Nephron (organoid): ENCODE measurements around the gene PODN.

ENCODE experiments used
- H3K27ac Mint-ChIP-seq, 3 experiments: 2 replicates each; pipeline ENCODE4 v1.8.0; 2020; ENCODE audit warnings: mixed read lengths in 3 of 3, mild to moderate bottlenecking in 2 of 3, moderate library complexity in 1 of 3
- H3K27me3 Mint-ChIP-seq: 2 replicates; pipeline ENCODE4 v1.8.0; 2021; ENCODE audit warnings: low read depth, mild to moderate bottlenecking, moderate library complexity, mixed read lengths
- H3K36me3 Mint-ChIP-seq: 2 replicates; pipeline ENCODE4 v1.8.0; 2020; ENCODE audit warnings: low read depth, mixed read lengths
- H3K4me1 Mint-ChIP-seq: 2 replicates; pipeline ENCODE4 v1.8.0; 2020; ENCODE audit warnings: mixed read lengths
- H3K4me3 Mint-ChIP-seq, 3 experiments: 2 replicates each; pipeline ENCODE4 v1.8.0; 2020; ENCODE audit warnings: mild to moderate bottlenecking in 3 of 3, mixed read lengths in 3 of 3, moderate library complexity in 2 of 3
- H3K9me3 Mint-ChIP-seq: 2 replicates; pipeline ENCODE4 v1.8.0; 2020; ENCODE audit warnings: mixed read lengths
- TF ChIP-seq, protein P1 (sequence below), 3 experiments: fragments of 200-600 bp; sonication (generic); IDR thresholded peaks; one replicate each; pipeline ENCODE4 v1.5.0; 2021; ENCODE audit warnings: antibody characterized with exemption in 3 of 3; ENCODE audit not compliant: unreplicated experiment in 3 of 3

PODN gene

DNA sequence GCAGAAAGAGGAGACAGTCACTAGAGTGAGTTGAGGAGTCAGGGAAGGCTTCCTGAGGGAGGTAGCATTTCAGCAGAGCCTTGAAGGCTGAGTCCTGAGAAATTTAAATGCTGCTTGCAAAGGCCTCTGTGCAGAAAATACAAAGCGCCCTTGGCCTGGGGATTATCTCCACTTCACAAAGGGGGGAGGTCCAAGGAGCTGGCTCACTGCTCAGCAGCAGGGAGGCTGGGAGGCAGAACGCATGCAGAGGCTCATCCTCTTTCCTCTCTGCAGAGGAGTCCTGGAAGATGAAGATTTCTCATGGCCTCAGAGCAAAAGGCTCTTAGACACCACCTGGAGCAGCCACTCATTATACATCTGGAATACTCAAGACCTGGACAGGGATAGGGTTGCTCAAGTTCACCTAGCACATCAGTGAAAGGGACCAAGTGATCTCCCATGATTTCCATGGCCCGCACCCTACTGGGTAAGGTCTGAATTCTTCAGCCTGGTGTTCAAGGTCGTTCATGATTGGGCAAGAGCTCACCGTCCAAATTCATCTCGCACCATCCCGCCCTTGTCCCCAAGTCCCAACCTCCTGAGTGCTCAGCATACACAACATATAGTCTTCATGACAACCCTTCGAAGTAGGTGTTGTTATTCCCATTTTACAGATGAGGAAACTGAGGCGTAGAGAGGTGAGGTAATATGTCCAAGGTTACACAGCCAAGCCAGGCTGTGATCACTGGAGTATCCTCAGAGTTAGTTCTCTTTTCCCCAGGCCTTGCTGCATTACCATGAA, 71.4 kb downstream of the PODN start:
- Mint-ChIP-seq H3K27me3 (peaks cover 13% of the 10 kb centered on the region), H3K4me3 (no peak overlapping the region), H3K36me3 (no peaks in the 10 kb centered on the region), H3K27ac (no peak overlapping the region), H3K9me3 (peaks cover 7% of the 10 kb centered on the region), H3K4me1 (peaks cover 5% of the 10 kb centered on the region)
- TF ChIP-seq, protein P1, sequence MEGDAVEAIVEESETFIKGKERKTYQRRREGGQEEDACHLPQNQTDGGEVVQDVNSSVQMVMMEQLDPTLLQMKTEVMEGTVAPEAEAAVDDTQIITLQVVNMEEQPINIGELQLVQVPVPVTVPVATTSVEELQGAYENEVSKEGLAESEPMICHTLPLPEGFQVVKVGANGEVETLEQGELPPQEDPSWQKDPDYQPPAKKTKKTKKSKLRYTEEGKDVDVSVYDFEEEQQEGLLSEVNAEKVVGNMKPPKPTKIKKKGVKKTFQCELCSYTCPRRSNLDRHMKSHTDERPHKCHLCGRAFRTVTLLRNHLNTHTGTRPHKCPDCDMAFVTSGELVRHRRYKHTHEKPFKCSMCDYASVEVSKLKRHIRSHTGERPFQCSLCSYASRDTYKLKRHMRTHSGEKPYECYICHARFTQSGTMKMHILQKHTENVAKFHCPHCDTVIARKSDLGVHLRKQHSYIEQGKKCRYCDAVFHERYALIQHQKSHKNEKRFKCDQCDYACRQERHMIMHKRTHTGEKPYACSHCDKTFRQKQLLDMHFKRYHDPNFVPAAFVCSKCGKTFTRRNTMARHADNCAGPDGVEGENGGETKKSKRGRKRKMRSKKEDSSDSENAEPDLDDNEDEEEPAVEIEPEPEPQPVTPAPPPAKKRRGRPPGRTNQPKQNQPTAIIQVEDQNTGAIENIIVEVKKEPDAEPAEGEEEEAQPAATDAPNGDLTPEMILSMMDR (IDR thresholded peaks at IDR 0.05; ENCODE audit: unreplicated experiment in 3 of 3) = no peak

DNA sequence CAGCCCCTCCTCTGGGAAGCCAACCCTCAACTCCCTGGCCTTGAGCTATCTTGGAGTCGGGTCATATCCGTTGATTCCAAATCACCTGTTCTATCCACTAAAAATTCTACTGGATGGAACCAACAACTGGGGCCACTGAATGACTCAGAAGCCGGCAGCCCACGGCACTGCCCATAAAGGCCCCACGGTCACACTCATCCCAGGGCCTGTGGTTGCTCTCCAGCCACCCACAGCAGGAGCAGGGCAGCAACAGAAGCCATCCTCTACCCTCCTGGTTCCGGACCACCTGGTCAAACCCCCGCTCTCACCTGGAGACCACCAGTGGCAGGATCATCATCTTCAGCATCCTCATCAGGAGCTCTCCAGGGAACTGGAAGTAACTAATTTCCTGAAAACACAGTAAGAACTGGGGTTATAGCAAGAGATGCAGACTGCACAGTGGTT, 72.1 kb downstream of the PODN start:
- no peaks in the 10 kb centered on the region for H3K36me3 Mint-ChIP-seq
- peaks cover 11% of the 10 kb centered on the region for H3K9me3 Mint-ChIP-seq
- H3K4me1 Mint-ChIP-seq = peaks cover 9% of the 10 kb centered on the region
- TF ChIP-seq, protein P1 (IDR thresholded peaks at IDR 0.05; ENCODE audit: unreplicated experiment in 3 of 3) = no peak
- H3K27ac Mint-ChIP-seq = no peak overlapping the region
- H3K27me3 Mint-ChIP-seq = peaks cover 13% of the 10 kb centered on the region
- no peak overlapping the region for H3K4me3 Mint-ChIP-seq
